Activated CD8-positive, alpha-beta memory T cell treated with anti-CD3 and anti-CD28 coated beads for 24 hours (primary cell): Measurements from ENCODE around the gene MIA2.
A peak's percentile ranks its signal among the peaks of the same experiment; 100 is the strongest.

Experiments used
- DNase-seq: peaks from one replicate; pipeline ENCODE4 v3.0.0-alpha.2; 2020

MIA2 gene

GRCh38 chr14:39406560-39406959, 172.8 kb downstream of the MIA2 start:
- no peak for DNase-seq

GRCh38 chr14:39416072-39416471, 182.4 kb downstream of the MIA2 start:
- no peak for DNase-seq

GRCh38 chr14:39417014-39417413, 183.3 kb downstream of the MIA2 start:
- DNase-seq, result no peak

- no peak for DNase-seq
Observed at GRCh38 chr14:39419272-39419671, 185.6 kb downstream of the MIA2 start.

GRCh38 chr14:39422243-39422642, 188.5 kb downstream of the MIA2 start:
- no peak for DNase-seq

- no peak for DNase-seq
Observed at GRCh38 chr14:39423793-39424192, 190.1 kb downstream of the MIA2 start.

GRCh38 chr14:39425947-39426346, 192.2 kb downstream of the MIA2 start:
- no peak for DNase-seq

- DNase-seq, result no peak
Observed at GRCh38 chr14:39426605-39427004, 192.9 kb downstream of the MIA2 start.

- no peak for DNase-seq
Observed at GRCh38 chr14:39428118-39428517, 194.4 kb downstream of the MIA2 start.

GRCh38 chr14:39430762-39431415, 197.2 kb downstream of the MIA2 start:
- no peak for DNase-seq

GRCh38 chr14:39431416-39432178, 197.9 kb downstream of the MIA2 start:
- DNase-seq, result peak; percentile 78

GRCh38 chr14:39432179-39432618, 198.5 kb downstream of the MIA2 start, which contains the start of gene FBXO33:
Gene FBXO33, minus strand, starts transcription at chr14:39432433. Its CDS starts 271 bp downstream, at chr14:39432162.
- peak; percentile 98 for DNase-seq

- no peak for DNase-seq
Observed at GRCh38 chr14:39432619-39433451, 199.1 kb downstream of the MIA2 start.

GRCh38 chr14:39433452-39433813, 199.7 kb downstream of the MIA2 start:
- DNase-seq, result no peak

GRCh38 chr14:39434401-39434800, 200.7 kb downstream of the MIA2 start:
- no peak for DNase-seq

GRCh38 chr14:39435241-39435640, 201.5 kb downstream of the MIA2 start:
- no peak for DNase-seq
